OCI-LY7 (cell line): ENCODE results near the gene FHIT. TPM values are rescaled to one million over a fixed set of nuclear protein-coding genes. Genes with fewer than 3 reads are reported as not detected.

Experiments used
- BruUV-seq: library from RNA; stranded (reverse); fragments of 400-500 nt; replicated peaks from 2 replicates; lab custom pipeline; 2021; lab: Mats Ljungman, UMichigan
- CTCF ChIA-PET: fragments of 300-600 bp; sonication (Branson Sonifier 250); formaldehyde crosslinking; loops from one replicate; lab custom pipeline; 2022; ENCODE audit warnings: antibody characterized with exemption; ENCODE audit not compliant: unreplicated experiment; lab: Charles Lee
- POLR2A ChIA-PET: fragments of 300-600 bp; sonication (Branson Sonifier 250); formaldehyde crosslinking; loops from one replicate; lab custom pipeline; 2022; ENCODE audit warnings: antibody characterized with exemption; lab: Charles Lee
- DNase-seq: peaks from one replicate; pipeline ENCODE4 v3.0.0-alpha.2; 2015; ENCODE audit warnings: low spot score
- H2AFZ ChIP-seq: fragments of 200-600 bp; sonication (generic), shearing (Covaris generic); 2 replicates; pipeline ENCODE4 v1.6.1; 2014; ENCODE audit warnings: mild to moderate bottlenecking, antibody characterized with exemption, low read length, moderate library complexity
- H3K27ac ChIP-seq: fragments of 200-600 bp; sonication (generic); 2 replicates; pipeline ENCODE4 v1.5.1; 2014; ENCODE audit warnings: mixed run types, low read depth, mild to moderate bottlenecking, moderate library complexity, low read length, inconsistent platforms; ENCODE audit not compliant: poor library complexity, severe bottlenecking
- H3K36me3 ChIP-seq: fragments of 200-600 bp; sonication (generic); 2 replicates; pipeline ENCODE4 v1.6.1; 2014; ENCODE audit warnings: mild to moderate bottlenecking, antibody characterized with exemption, low read length, moderate library complexity, mixed read lengths; ENCODE audit not compliant: insufficient read depth
- H3K4me1 ChIP-seq: fragments of 200-600 bp; sonication (generic); 2 replicates; pipeline ENCODE4 v1.5.1; 2014; ENCODE audit warnings: mild to moderate bottlenecking, low read length; ENCODE audit not compliant: insufficient read depth, poor library complexity, severe bottlenecking
- H3K4me2 ChIP-seq: fragments of 200-600 bp; sonication (generic); 2 replicates; pipeline ENCODE4 v1.6.1; 2014; ENCODE audit warnings: mild to moderate bottlenecking, low read length
- H3K4me3 ChIP-seq: fragments of 200-600 bp; sonication (generic); 2 replicates; pipeline ENCODE4 v1.5.1; 2014; ENCODE audit warnings: mild to moderate bottlenecking, low read depth, low read length; ENCODE audit not compliant: poor library complexity, severe bottlenecking
- H3K79me2 ChIP-seq: fragments of 200-600 bp; sonication (generic); 2 replicates; pipeline ENCODE4 v1.6.1; 2016; ENCODE audit warnings: low read depth, mild to moderate bottlenecking, low read length, moderate library complexity, mixed read lengths; ENCODE audit not compliant: insufficient read depth
- H3K9me2 ChIP-seq: fragments of 200-600 bp; sonication (generic); 2 replicates; pipeline ENCODE4 v1.6.1; 2016; ENCODE audit warnings: mild to moderate bottlenecking, low read length, mixed read lengths; ENCODE audit not compliant: insufficient read depth
- H3K9me3 ChIP-seq: fragments of 200-600 bp; sonication (generic); 2 replicates; pipeline ENCODE4 v1.6.1; 2014; ENCODE audit warnings: mild to moderate bottlenecking, mixed run types, low read length, mixed read lengths
- H4K20me1 ChIP-seq: fragments of 200-600 bp; sonication (generic); 2 replicates; pipeline ENCODE4 v1.6.1; 2014; ENCODE audit warnings: mild to moderate bottlenecking, antibody characterized with exemption, low read length, moderate library complexity, mixed read lengths; ENCODE audit not compliant: insufficient read depth
- EZH2phosphoT487 ChIP-seq: fragments of 200-600 bp; sonication (generic); IDR thresholded peaks from 2 replicates; pipeline ENCODE4 v1.6.1; 2018; ENCODE audit warnings: low read depth, borderline replicate concordance, mild to moderate bottlenecking, mixed run types, antibody characterized with exemption, low read length, moderate library complexity, mixed read lengths
- intact Hi-C: fragments of 100-400 bp; cut with micrococcal nuclease; formaldehyde crosslinking; loops from one replicate; pipeline ENCODE4 v1.10.0; 2022; ENCODE audit not compliant: unreplicated experiment
- total RNA-seq, 2 experiments: library from RNA; depleted of rRNA in 1 of 2; stranded (reverse); fragments of >200 nt in 1 of 2; shearing (Covaris generic) in 1 of 2; gene quantifications; 2 replicates each; pipeline ENCODE4 v1.2.3, GENCODE V29; 2014 to 2022
- TF ChIP-seq, protein P1 (sequence below): fragments of 200-600 bp; sonication (generic); conservative IDR thresholded peaks from 2 replicates; pipeline ENCODE4 v1.5.1; 2014; ENCODE audit warnings: mild to moderate bottlenecking, antibody characterized with exemption, low read length, moderate library complexity, mixed read lengths

Gene FHIT
- total RNA-seq, 2 experiments from 2014 or later, result 5.0 to 10.9 TPM

GRCh38 chr3:60600848-60601247 is 650.4 kb downstream of the FHIT start:
- no TSS peak for BruUV-seq
- no peak overlapping the region for H3K4me3 ChIP-seq
- no peak for TF ChIP-seq EZH2phosphoT487
- TF ChIP-seq, protein P1, sequence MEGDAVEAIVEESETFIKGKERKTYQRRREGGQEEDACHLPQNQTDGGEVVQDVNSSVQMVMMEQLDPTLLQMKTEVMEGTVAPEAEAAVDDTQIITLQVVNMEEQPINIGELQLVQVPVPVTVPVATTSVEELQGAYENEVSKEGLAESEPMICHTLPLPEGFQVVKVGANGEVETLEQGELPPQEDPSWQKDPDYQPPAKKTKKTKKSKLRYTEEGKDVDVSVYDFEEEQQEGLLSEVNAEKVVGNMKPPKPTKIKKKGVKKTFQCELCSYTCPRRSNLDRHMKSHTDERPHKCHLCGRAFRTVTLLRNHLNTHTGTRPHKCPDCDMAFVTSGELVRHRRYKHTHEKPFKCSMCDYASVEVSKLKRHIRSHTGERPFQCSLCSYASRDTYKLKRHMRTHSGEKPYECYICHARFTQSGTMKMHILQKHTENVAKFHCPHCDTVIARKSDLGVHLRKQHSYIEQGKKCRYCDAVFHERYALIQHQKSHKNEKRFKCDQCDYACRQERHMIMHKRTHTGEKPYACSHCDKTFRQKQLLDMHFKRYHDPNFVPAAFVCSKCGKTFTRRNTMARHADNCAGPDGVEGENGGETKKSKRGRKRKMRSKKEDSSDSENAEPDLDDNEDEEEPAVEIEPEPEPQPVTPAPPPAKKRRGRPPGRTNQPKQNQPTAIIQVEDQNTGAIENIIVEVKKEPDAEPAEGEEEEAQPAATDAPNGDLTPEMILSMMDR, result no peak
- H3K4me1 ChIP-seq, result no peaks in the 10 kb centered on the region
- DNase-seq, result no peak
- H3K27ac ChIP-seq, result no peak overlapping the region
- no peaks in the 10 kb centered on the region for H4K20me1 ChIP-seq
- POLR2A ChIA-PET, result interaction anchor here (1.1 kb wide), 1 partner anchor 16 kb away, joined by 3 read pairs; no protein-coding TSS in a partner anchor
- intact Hi-C loops, result no loop called here
- H2AFZ ChIP-seq, result no peak overlapping the region
- CTCF ChIA-PET, result no interaction called here
- no peaks in the 10 kb centered on the region for H3K36me3 ChIP-seq
- no peaks in the 10 kb centered on the region for H3K9me2 ChIP-seq
- no peaks in the 10 kb centered on the region for H3K9me3 ChIP-seq
- H3K4me2 ChIP-seq, result no peak overlapping the region
- no peaks in the 10 kb centered on the region for H3K79me2 ChIP-seq

DNA sequence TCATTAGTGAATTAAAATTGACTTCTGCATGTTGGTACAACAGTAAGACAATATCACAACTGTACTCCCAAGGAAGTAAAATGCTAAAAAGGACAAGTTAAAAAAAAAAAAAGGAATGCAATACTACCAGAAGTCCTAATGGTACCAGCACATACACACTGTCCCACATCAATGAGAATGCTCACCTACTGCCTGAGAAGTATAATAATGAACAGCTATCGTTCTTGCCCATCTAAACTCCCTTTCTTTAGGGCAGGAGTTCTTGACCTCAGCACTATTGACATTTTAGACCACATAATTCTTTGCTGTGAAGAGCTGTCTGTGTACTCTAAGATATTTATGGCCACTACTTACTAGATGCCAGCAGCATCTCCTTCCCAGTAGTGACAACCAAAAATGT is 651.7 kb downstream of the FHIT start:
- Histone ChIP-seq H3K36me3 (no peaks in the 10 kb centered on the region), H3K4me2 (no peak overlapping the region), H3K79me2 (no peaks in the 10 kb centered on the region), H4K20me1 (no peaks in the 10 kb centered on the region), H3K9me3 (no peaks in the 10 kb centered on the region), H2AFZ (no peak overlapping the region), H3K27ac (no peak overlapping the region), H3K4me3 (no peak overlapping the region), H3K9me2 (no peaks in the 10 kb centered on the region), H3K4me1 (no peaks in the 10 kb centered on the region)
- ChIA-PET POLR2A (no interaction called here), CTCF (no interaction called here)
- TF ChIP-seq, protein P1, result no peak
- no peak for TF ChIP-seq EZH2phosphoT487
- intact Hi-C loops, result no loop called here
- BruUV-seq, result no TSS peak
- DNase-seq, result no peak

DNA sequence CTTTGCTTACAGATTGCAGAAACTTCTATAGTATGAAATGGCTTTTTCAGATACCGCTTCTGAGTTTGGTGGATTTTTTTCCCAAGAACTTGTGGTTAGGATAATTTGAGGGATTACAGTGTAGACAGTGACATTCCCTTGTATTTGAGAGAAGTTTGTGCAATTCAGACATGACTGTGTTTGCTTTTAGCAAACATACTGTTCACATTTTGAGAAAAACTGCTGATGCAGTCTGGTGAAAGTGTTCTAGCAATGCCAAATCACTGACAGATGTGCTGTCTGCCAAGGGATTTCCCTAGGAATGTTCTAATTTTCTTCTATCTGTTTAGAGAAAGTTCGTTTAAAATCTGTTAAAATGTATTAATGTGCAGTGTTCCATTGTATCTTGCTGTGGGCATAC is 652.6 kb downstream of the FHIT start:
- Histone ChIP-seq H4K20me1 (no peaks in the 10 kb centered on the region), H2AFZ (no peak overlapping the region), H3K9me3 (no peaks in the 10 kb centered on the region)

More for the DNA sequence above, 652.6 kb downstream of the FHIT start:
- H3K4me3 ChIP-seq, result no peak overlapping the region
- intact Hi-C loops, result no loop called here
- H3K4me2 ChIP-seq, result no peak overlapping the region
- H3K79me2 ChIP-seq, result no peaks in the 10 kb centered on the region
- no peaks in the 10 kb centered on the region for H3K9me2 ChIP-seq
- no peak overlapping the region for H3K27ac ChIP-seq
- BruUV-seq, result no TSS peak
- POLR2A ChIA-PET, result no interaction called here
- H3K36me3 ChIP-seq, result no peaks in the 10 kb centered on the region
- TF ChIP-seq, protein P1, result no peak
- TF ChIP-seq EZH2phosphoT487, result no peak
- no peak for DNase-seq
- CTCF ChIA-PET, result no interaction called here
- H3K4me1 ChIP-seq, result no peaks in the 10 kb centered on the region
